ENCODE measurements around the gene BCR. TPM values are rescaled to one million over a fixed set of nuclear protein-coding genes. Genes with fewer than 3 reads are reported as not detected.
A peak's percentile ranks its signal among the peaks of the same experiment; 100 is the strongest.

BCR gene
- total and polyA plus RNA-seq, 2 donors (not counting 1 experiment from before 2014, with no cell fraction given) = 30.2 to 46.4 TPM

DNA sequence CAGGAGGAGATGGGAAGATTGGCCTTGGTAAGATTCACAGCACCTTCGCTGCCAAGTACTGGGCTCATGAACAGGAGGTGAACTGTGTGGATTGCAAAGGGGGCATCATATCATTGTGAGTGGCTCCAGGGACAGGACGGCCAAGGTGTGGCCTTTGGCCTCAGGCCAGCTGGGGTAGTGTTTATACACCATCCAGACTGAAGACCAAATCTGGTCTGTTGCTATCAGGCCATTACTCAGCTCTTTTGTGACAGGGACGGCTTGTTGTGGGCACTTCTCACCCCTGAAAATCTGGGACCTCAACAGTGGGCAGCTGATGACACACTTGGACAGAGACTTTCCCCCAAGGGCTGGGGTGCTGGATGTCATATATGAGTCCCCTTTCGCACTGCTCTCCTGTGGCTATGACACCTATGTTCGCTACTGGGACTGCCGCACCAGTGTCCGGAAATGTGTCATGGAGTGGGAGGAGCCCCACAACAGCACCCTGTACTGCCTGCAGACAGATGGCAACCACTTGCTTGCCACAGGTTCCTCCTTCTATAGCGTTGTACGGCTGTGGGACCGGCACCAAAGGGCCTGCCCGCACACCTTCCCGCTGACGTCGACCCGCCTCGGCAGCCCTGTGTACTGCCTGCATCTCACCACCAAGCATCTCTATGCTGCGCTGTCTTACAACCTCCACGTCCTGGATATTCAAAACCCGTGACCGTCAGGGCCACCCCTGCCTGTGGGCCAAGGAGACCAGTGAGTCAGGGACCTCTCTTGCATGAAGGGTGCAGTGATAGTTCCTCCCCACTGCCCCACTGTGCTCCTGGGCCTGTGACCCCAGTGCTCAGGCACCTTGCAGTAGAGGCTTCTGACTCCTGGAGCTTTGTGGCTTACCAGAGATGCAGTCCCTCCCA lies 83.6 kb downstream of the BCR start:
- Histone ChIP-seq H4K20me1 (ENCODE audit: control insufficient read depth, insufficient read depth, low read length, poor library complexity, severe bottlenecking) (no peaks in the 10 kb centered on the region), H3K9me3 (ENCODE audit: control extremely low read depth in 1 of 3, control insufficient read depth in 2 of 3, insufficient read depth in 1 of 3, low read length in 2 of 3) (no peaks in the 10 kb centered on the region), H3K27me3 (replicated peaks in 1 of 4; ENCODE audit: control extremely low read depth in 1 of 4, control insufficient read depth in 3 of 4, insufficient read depth in 4 of 4, low read length in 3 of 4) (no peaks in the 10 kb centered on the region), H3K79me2 (ENCODE audit: control insufficient read depth, insufficient read depth, low read length) (peaks cover 3% of the 10 kb centered on the region), H3K27ac (ENCODE audit: low read length in 2 of 2) (peak overlapping the region; percentile 26 to 40), H3K9ac (ENCODE audit: low read length) (no peak overlapping the region), H3K4me3 (ENCODE audit: control extremely low read depth in 1 of 5, extremely low read depth in 1 of 5, insufficient read depth in 1 of 5, low read depth in 2 of 5, low read length in 4 of 5) (no peak overlapping the region), H3K4me1 (ENCODE audit: control insufficient read depth in 2 of 2, insufficient read depth in 2 of 2, low read length in 2 of 2) (peaks cover 5 to 10% of the 10 kb centered on the region in 2 donors), H3K4me2 (replicated peaks; ENCODE audit: low read depth, low read length, poor library complexity, severe bottlenecking) (no peak overlapping the region), H3K36me3 (replicated peaks in 1 of 2; ENCODE audit: control extremely low read depth in 1 of 2, control insufficient read depth in 1 of 2, extremely low read depth in 1 of 2, insufficient read depth in 2 of 2, low read length in 1 of 2) (peaks cover 0 to 26% of the 10 kb centered on the region in 2 experiments), H2AFZ (ENCODE audit: insufficient read depth, low read depth, low read length, poor library complexity, severe bottlenecking) (no peak overlapping the region)
- intact Hi-C loops (cut with micrococcal nuclease) = no loop called here
- no peak for TF ChIP-seq EZH2 (IDR thresholded peaks at IDR 0.05; ENCODE audit: borderline replicate concordance, insufficient read depth, low read depth, low read length, poor library complexity, severe bottlenecking)
- TF ChIP-seq, protein P1, sequence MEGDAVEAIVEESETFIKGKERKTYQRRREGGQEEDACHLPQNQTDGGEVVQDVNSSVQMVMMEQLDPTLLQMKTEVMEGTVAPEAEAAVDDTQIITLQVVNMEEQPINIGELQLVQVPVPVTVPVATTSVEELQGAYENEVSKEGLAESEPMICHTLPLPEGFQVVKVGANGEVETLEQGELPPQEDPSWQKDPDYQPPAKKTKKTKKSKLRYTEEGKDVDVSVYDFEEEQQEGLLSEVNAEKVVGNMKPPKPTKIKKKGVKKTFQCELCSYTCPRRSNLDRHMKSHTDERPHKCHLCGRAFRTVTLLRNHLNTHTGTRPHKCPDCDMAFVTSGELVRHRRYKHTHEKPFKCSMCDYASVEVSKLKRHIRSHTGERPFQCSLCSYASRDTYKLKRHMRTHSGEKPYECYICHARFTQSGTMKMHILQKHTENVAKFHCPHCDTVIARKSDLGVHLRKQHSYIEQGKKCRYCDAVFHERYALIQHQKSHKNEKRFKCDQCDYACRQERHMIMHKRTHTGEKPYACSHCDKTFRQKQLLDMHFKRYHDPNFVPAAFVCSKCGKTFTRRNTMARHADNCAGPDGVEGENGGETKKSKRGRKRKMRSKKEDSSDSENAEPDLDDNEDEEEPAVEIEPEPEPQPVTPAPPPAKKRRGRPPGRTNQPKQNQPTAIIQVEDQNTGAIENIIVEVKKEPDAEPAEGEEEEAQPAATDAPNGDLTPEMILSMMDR (IDR thresholded peaks at IDR 0.05) = no peak
- POLR2A ChIA-PET = no interaction called here
- H3K4me1 Mint-ChIP-seq = peaks cover 11% of the 10 kb centered on the region
- no peaks in the 10 kb centered on the region for H3K9me3 Mint-ChIP-seq (ENCODE audit: insufficient read depth)
- H3K27me3 Mint-ChIP-seq = no peaks in the 10 kb centered on the region
- WGBS (ENCODE audit: insufficient coverage) = 80% methylated on average over 19 of the region's 20 CpGs
- DNase-seq = peak; percentile 57
- peak; percentile 85 for ATAC-seq (ENCODE audit: low read depth)
- CTCF ChIA-PET = interaction anchor here (0.6 to 10.8 kb wide), 4 partner anchors 15 to 347 kb away, joined by 3 to 86 read pairs (median 6); partner anchors contain the start of gene BCR
- H3K27ac Mint-ChIP-seq = peak overlapping the region; percentile 78
- no peak overlapping the region for H3K4me3 Mint-ChIP-seq

Measured in B cell (primary cell).